ENCODE results near the gene SFTPD.

Gene SFTPD

DNA sequence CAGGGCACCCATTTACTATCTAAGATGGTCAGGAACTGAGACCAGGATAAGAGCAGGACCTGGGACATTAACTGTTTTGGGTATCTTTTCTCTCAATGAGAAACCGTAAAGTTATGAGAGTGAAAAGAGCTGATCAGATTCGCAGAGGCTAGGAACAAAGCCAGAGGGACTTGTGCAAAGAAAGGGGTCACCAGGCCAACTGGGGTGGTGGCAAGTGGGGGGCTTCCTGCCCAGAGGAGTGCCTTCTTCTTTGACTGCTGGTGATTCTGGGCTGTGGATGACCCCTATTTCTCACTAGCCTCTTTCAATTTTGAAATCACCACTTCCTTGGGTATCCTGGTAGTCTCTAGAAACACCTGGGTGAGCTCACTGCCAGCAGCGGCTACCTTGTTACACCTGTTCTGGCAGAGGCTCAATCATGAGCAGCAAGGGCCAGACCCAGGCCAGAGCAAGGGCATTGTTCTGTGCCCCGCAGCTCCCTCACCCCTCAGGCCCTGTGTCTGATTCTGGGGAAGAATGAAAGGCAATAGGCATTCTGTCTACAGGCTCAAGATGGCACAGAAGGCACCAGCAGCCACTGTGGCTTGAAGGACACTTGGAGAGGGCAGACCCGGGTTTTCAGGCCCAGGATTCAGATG is 999 bp downstream of the SFTPD start:
- Histone ChIP-seq H2BK120ac (ENCODE audit: insufficient read depth, low read length, poor library complexity) (no peak overlapping the region), H2AK5ac (ENCODE audit: low read length) (no peak overlapping the region), H4K12ac (ENCODE audit: low read depth, low read length) (no peak overlapping the region), H3K23ac (ENCODE audit: low read length) (no peak overlapping the region), H3K4me2 (ENCODE audit: low read length) (no peak overlapping the region), H3K9ac (ENCODE audit: low read length) (no peak overlapping the region), H3K9me3 (ENCODE audit: insufficient read depth, low read depth, low read length) (peaks cover 8% of the 10 kb centered on the region), H3K4me1 (ENCODE audit: control insufficient read depth in 1 of 2, insufficient read depth in 2 of 2, low read length in 2 of 2) (peaks cover 2% of the 10 kb centered on the region in 2 experiments), H3K36me3 (ENCODE audit: control insufficient read depth in 1 of 2, insufficient read depth in 2 of 2, low read length in 2 of 2) (no peaks in the 10 kb centered on the region), H3K4ac (ENCODE audit: low read depth, low read length) (no peak overlapping the region), H3K18ac (ENCODE audit: low read length) (no peak overlapping the region), H2BK5ac (ENCODE audit: low read depth, low read length, poor library complexity) (no peak overlapping the region), H3K27ac (ENCODE audit: low read depth, low read length) (no peak overlapping the region), H3K79me2 (ENCODE audit: control insufficient read depth, insufficient read depth, low read length, poor library complexity) (no peaks in the 10 kb centered on the region), H3K27me3 (ENCODE audit: insufficient read depth, low read length) (no peaks in the 10 kb centered on the region), H2AFZ (ENCODE audit: insufficient read depth, low read length, poor library complexity) (no peak overlapping the region), H3K4me3 (ENCODE audit: low read depth, low read length) (no peak overlapping the region), H2BK12ac (ENCODE audit: low read length) (no peak overlapping the region), H3K14ac (ENCODE audit: low read length) (no peak overlapping the region), H4K91ac (ENCODE audit: low read depth, low read length) (no peak overlapping the region), H4K8ac (ENCODE audit: low read depth, low read length) (no peak overlapping the region), H3K79me1 (ENCODE audit: low read length) (no peaks in the 10 kb centered on the region)
- WGBS (ENCODE audit: extremely low coverage, insufficient coverage, insufficient read length): no CpG with 5 or more reads among the region's 5 CpGs
- DNase-seq: peak in 1 of 2 donors; percentile 12

DNA sequence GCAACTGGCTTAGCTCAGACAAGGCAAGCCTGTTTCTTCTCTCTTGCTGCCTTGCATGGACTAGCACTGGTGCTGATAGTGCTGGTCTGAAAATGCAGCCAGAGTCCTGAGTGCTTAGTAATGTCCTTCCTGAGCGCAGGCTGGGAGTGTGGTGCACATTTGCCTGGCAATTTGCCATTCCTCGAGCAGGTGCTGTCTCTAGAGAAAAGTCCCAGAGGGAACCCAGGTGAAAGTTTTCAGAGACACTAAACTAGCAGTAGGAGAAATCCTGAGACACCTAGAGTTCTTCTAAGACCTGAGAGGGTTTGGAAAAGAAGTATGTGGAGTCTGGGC is 1.9 kb downstream of the SFTPD start:
- peak; percentile 36 to 66 for DNase-seq
- WGBS (ENCODE audit: extremely low coverage, insufficient coverage, insufficient read length): no CpG with 5 or more reads among the region's 2 CpGs
- no peaks in the 10 kb centered on the region for H3K27me3 ChIP-seq (ENCODE audit: insufficient read depth, low read length)
- H2BK12ac ChIP-seq (ENCODE audit: low read length): peak overlapping the region; percentile 7
- H2BK5ac ChIP-seq (ENCODE audit: low read depth, low read length, poor library complexity): no peak overlapping the region
- H2AFZ ChIP-seq (ENCODE audit: insufficient read depth, low read length, poor library complexity): no peak overlapping the region
- H3K4me1 ChIP-seq (ENCODE audit: control insufficient read depth in 1 of 2, insufficient read depth in 2 of 2, low read length in 2 of 2): peaks cover 2% of the 10 kb centered on the region in 2 experiments
- H3K9me3 ChIP-seq (ENCODE audit: insufficient read depth, low read depth, low read length): peaks cover 2% of the 10 kb centered on the region
- H4K12ac ChIP-seq (ENCODE audit: low read depth, low read length): no peak overlapping the region
- H3K4me3 ChIP-seq (ENCODE audit: low read depth, low read length): no peak overlapping the region
- H3K4ac ChIP-seq (ENCODE audit: low read depth, low read length): no peak overlapping the region
- H3K9ac ChIP-seq (ENCODE audit: low read length): no peak overlapping the region
- no peak overlapping the region for H4K8ac ChIP-seq (ENCODE audit: low read depth, low read length)
- H3K14ac ChIP-seq (ENCODE audit: low read length): no peak overlapping the region
- H2BK120ac ChIP-seq (ENCODE audit: insufficient read depth, low read length, poor library complexity): no peak overlapping the region
- H3K23ac ChIP-seq (ENCODE audit: low read length): no peak overlapping the region
- H3K79me2 ChIP-seq (ENCODE audit: control insufficient read depth, insufficient read depth, low read length, poor library complexity): no peaks in the 10 kb centered on the region
- H3K4me2 ChIP-seq (ENCODE audit: low read length): no peak overlapping the region
- no peaks in the 10 kb centered on the region for H3K36me3 ChIP-seq (ENCODE audit: control insufficient read depth in 1 of 2, insufficient read depth in 2 of 2, low read length in 2 of 2)
- H3K27ac ChIP-seq (ENCODE audit: low read depth, low read length): no peak overlapping the region
- H2AK5ac ChIP-seq (ENCODE audit: low read length): no peak overlapping the region
- H3K79me1 ChIP-seq (ENCODE audit: low read length): no peaks in the 10 kb centered on the region
- H3K18ac ChIP-seq (ENCODE audit: low read length): no peak overlapping the region
- no peak overlapping the region for H4K91ac ChIP-seq (ENCODE audit: low read depth, low read length)

DNA sequence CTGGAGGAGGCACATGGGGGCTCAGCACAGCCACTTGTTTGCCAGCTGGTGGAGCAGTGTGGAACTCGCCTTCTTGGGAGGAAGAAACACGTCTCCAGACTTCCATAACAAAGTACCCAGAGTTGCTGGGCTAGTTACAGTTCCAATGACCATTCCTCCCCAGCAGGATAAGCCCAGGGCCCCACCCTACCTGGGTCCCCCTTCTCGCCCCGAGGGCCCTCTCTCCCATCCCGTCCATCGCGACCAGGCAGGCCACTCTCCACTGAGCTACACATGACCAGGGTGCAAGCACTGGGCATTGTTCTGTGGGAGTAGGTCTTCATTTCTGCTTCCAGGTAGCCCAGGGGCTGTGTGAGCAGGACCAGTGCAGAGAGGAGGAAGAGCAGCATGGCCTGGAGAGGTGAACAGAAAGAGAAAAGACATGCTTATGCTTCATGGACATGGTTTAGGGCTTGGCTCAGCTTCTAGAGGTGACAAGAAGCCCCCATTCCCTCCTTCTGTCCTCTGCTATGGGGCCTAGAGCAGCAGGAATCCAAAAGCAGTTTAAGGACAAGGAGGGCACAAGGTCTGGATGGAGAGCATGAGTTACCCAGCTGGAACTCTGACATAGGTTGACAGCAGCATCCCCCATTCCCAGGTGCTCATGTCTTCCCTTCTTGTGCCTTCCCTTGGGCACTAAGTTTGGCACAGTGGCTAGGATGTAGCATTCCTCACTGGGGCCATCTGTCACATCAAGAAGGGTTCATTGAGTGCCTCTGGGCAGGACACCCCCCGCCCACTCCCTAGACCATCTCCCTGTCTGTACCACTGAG is 2.4 kb downstream of the SFTPD start:
- DNase-seq: no peak
- Histone ChIP-seq H2BK120ac (ENCODE audit: insufficient read depth, low read length, poor library complexity) (no peak overlapping the region), H4K91ac (ENCODE audit: low read depth, low read length) (no peak overlapping the region), H3K36me3 (ENCODE audit: control insufficient read depth in 1 of 2, insufficient read depth in 2 of 2, low read length in 2 of 2) (no peaks in the 10 kb centered on the region), H2AFZ (ENCODE audit: insufficient read depth, low read length, poor library complexity) (no peak overlapping the region), H4K8ac (ENCODE audit: low read depth, low read length) (no peak overlapping the region), H4K12ac (ENCODE audit: low read depth, low read length) (no peak overlapping the region), H3K14ac (ENCODE audit: low read length) (no peak overlapping the region), H3K79me1 (ENCODE audit: low read length) (no peaks in the 10 kb centered on the region), H3K23ac (ENCODE audit: low read length) (no peak overlapping the region), H2BK12ac (ENCODE audit: low read length) (peak overlapping the region; percentile 7), H3K27ac (ENCODE audit: low read depth, low read length) (no peak overlapping the region), H3K4ac (ENCODE audit: low read depth, low read length) (no peak overlapping the region), H2AK5ac (ENCODE audit: low read length) (no peak overlapping the region), H3K9ac (ENCODE audit: low read length) (no peak overlapping the region), H3K9me3 (ENCODE audit: insufficient read depth, low read depth, low read length) (no peaks in the 10 kb centered on the region), H3K18ac (ENCODE audit: low read length) (no peak overlapping the region), H2BK5ac (ENCODE audit: low read depth, low read length, poor library complexity) (no peak overlapping the region), H3K4me3 (ENCODE audit: low read depth, low read length) (no peak overlapping the region), H3K4me2 (ENCODE audit: low read length) (no peak overlapping the region), H3K79me2 (ENCODE audit: control insufficient read depth, insufficient read depth, low read length, poor library complexity) (no peaks in the 10 kb centered on the region), H3K27me3 (ENCODE audit: insufficient read depth, low read length) (no peaks in the 10 kb centered on the region), H3K4me1 (ENCODE audit: control insufficient read depth in 1 of 2, insufficient read depth in 2 of 2, low read length in 2 of 2) (peaks cover 2% of the 10 kb centered on the region in 2 experiments)
- no CpG with 5 or more reads among the region's 8 CpGs for WGBS (ENCODE audit: extremely low coverage, insufficient coverage, insufficient read length)

DNA sequence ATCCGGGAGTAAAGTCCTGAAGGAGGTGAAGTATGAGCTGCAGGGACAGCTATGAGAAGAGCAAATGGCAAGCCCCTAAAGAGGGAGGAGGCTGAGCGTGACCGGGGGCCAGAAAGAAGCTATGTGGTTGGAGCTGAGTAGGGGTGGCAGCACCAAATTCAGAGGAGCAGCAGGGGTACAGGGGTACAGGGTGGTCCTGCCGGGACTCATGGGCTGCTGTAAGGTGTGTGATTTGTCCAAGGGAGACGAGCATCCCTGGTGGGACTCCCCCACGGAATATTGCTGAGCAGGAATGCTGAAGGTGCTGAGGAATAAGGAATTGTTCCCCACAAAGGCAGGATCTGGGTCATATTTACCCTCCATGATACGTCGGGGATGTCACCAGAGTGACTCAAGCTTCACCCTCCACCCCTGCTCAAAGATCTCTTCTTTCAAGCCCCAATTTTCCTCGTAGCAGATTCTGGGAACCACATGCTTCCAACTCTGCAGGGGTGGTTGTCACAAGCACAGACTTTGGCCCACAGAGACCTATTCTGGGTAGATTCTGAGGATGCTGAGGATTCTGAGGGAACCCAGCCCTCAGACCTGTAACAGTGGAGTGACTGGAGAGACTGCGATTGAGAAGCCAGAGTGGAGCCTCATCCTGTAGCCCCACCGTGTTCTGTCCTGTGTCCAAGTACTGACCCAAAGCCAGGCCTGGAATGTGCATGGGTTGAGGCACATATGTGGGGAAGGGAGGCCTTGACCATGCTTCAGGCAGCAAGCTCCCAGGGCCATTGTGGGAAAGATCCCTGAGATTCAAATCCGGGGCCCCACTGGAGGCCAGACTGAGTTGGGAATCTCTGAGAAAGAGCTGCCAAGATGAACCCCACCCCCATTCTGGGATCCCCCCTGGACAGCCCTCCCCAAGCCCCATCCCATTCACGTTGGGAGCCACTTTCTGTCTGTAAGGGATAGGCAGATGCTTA is 4.2 kb downstream of the SFTPD start:
- no peaks in the 10 kb centered on the region for H3K36me3 ChIP-seq (ENCODE audit: control insufficient read depth in 1 of 2, insufficient read depth in 2 of 2, low read length in 2 of 2)
- H4K8ac ChIP-seq (ENCODE audit: low read depth, low read length): no peak overlapping the region
- H3K4me3 ChIP-seq (ENCODE audit: low read depth, low read length): no peak overlapping the region
- H3K9ac ChIP-seq (ENCODE audit: low read length): no peak overlapping the region
- no peak overlapping the region for H4K12ac ChIP-seq (ENCODE audit: low read depth, low read length)
- peaks cover 2% of the 10 kb centered on the region in 2 experiments for H3K4me1 ChIP-seq (ENCODE audit: control insufficient read depth in 1 of 2, insufficient read depth in 2 of 2, low read length in 2 of 2)
- no peak overlapping the region for H2AFZ ChIP-seq (ENCODE audit: insufficient read depth, low read length, poor library complexity)
- no peak overlapping the region for H3K23ac ChIP-seq (ENCODE audit: low read length)
- H2BK5ac ChIP-seq (ENCODE audit: low read depth, low read length, poor library complexity): no peak overlapping the region
- H3K79me2 ChIP-seq (ENCODE audit: control insufficient read depth, insufficient read depth, low read length, poor library complexity): no peaks in the 10 kb centered on the region
- no peak overlapping the region for H4K91ac ChIP-seq (ENCODE audit: low read depth, low read length)
- no peak overlapping the region for H2BK120ac ChIP-seq (ENCODE audit: insufficient read depth, low read length, poor library complexity)
- no peak overlapping the region for H3K14ac ChIP-seq (ENCODE audit: low read length)
- no peak overlapping the region for H2BK12ac ChIP-seq (ENCODE audit: low read length)
- H3K4ac ChIP-seq (ENCODE audit: low read depth, low read length): no peak overlapping the region
- no peak for DNase-seq
- H3K27me3 ChIP-seq (ENCODE audit: insufficient read depth, low read length): no peaks in the 10 kb centered on the region
- no peak overlapping the region for H3K27ac ChIP-seq (ENCODE audit: low read depth, low read length)
- no peak overlapping the region for H3K18ac ChIP-seq (ENCODE audit: low read length)
- WGBS (ENCODE audit: extremely low coverage, insufficient coverage, insufficient read length): no CpG with 5 or more reads among the region's 13 CpGs
- H2AK5ac ChIP-seq (ENCODE audit: low read length): no peak overlapping the region
- H3K4me2 ChIP-seq (ENCODE audit: low read length): no peak overlapping the region
- no peaks in the 10 kb centered on the region for H3K79me1 ChIP-seq (ENCODE audit: low read length)
- H3K9me3 ChIP-seq (ENCODE audit: insufficient read depth, low read depth, low read length): peaks cover 1% of the 10 kb centered on the region

Measured in trophoblast cell (in vitro differentiated cells and primary cell).